Mononuclear cell (primary cell): ENCODE measurements around the gene FLT3. TPM values are rescaled to one million over a fixed set of nuclear protein-coding genes. Genes with fewer than 3 reads are reported as not detected.
"Not testable (repeated sequence)": the region's sequence is repeated elsewhere in the genome, so short reads cannot be mapped to it uniquely, and the experiment has no call there.

ENCODE experiments used
- H3K27me3 ChIP-seq: 2 replicates; pipeline ENCODE4 v1.6.0; 2011; ENCODE audit warnings: low read length, control low read depth; ENCODE audit not compliant: insufficient read depth
- H3K4me1 ChIP-seq: 2 replicates; pipeline ENCODE4 v1.5.1; 2011; ENCODE audit warnings: mild to moderate bottlenecking, low read length, control low read depth; ENCODE audit not compliant: insufficient read depth
- H3K4me3 ChIP-seq: 2 replicates; pipeline ENCODE4 v1.5.1; 2011; ENCODE audit warnings: mild to moderate bottlenecking, low read length, moderate library complexity
- H3K9me3 ChIP-seq: 2 replicates; pipeline ENCODE4 v1.5.1; 2011; ENCODE audit warnings: low read depth, mild to moderate bottlenecking, control low read depth, low read length
- total RNA-seq: library from RNA; depleted of rRNA; stranded (reverse); fragments of >200 nt; gene quantifications from one replicate; pipeline ENCODE4 v1.2.3, GENCODE V29; 2012

The FLT3 gene
- total RNA-seq, 1 donor: 4.3 TPM

- no peak within 1 kb of the TSS for H3K4me3 ChIP-seq
- H3K4me1 ChIP-seq: peaks cover 12% of the 10 kb centered on the region
- H3K9me3 ChIP-seq: no peaks in the 10 kb centered on the region
- H3K27me3 ChIP-seq: peaks cover 99% of the 10 kb centered on the region
Measured at GRCh38 chr13:27969082-27969865, 131.1 kb downstream of the FLT3 start, which contains the start of gene CDX2. CDX2 (minus strand) TSS chr13:27969315; CDS start chr13:27969006, 309 bp downstream.

DNA sequence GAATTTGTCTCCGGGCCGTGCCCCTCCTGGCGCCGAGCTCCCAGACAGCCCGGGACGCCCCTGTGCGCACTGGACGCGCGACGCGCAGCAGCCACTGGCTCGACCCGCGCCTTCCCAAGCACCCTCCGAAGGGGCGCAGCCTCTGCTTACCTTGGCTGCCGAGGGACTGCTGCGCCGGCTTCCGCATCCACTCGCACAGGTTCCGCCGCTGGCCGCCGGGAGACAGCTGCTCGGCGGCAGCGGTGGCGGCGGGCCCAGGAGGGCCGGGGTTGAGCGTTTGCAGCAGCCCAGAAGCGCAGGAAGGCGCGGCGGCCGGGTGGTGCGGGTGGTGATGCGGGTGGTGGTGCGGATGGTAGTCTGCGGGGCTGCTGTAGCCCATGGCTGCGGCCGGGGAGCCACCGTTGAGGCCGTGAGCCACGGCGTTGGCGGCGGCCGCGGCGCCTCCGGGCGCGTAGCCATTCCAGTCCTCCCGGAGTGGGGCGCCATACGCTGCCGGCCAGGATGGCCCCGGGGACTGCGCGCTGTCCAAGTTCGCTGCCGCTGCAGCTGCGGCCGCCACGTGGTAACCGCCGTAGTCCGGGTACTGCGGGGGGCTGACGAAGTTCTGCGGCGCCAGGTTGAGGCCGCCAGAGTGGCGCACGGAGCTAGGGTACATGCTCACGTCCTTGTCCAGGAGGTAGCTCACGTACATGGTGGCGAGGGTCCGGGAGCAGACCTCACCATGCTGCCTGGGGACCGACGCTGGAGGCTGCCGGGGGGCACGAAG lies 131.9 kb downstream of the FLT3 start:
- Histone ChIP-seq H3K4me1 (peaks cover 12% of the 10 kb centered on the region), H3K4me3 (no peak overlapping the region), H3K27me3 (peaks cover 98% of the 10 kb centered on the region), H3K9me3 (no peaks in the 10 kb centered on the region)

GRCh38 chr13:27967736-27968315 lies 132.6 kb downstream of the FLT3 start:
- H3K27me3 ChIP-seq: peaks cover 98% of the 10 kb centered on the region
- H3K4me3 ChIP-seq: no peak overlapping the region
- no peaks in the 10 kb centered on the region for H3K9me3 ChIP-seq
- H3K4me1 ChIP-seq: peaks cover 12% of the 10 kb centered on the region

- no peak overlapping the region for H3K4me3 ChIP-seq
Measured at GRCh38 chr13:27967203-27967735, 133.1 kb downstream of the FLT3 start.

DNA sequence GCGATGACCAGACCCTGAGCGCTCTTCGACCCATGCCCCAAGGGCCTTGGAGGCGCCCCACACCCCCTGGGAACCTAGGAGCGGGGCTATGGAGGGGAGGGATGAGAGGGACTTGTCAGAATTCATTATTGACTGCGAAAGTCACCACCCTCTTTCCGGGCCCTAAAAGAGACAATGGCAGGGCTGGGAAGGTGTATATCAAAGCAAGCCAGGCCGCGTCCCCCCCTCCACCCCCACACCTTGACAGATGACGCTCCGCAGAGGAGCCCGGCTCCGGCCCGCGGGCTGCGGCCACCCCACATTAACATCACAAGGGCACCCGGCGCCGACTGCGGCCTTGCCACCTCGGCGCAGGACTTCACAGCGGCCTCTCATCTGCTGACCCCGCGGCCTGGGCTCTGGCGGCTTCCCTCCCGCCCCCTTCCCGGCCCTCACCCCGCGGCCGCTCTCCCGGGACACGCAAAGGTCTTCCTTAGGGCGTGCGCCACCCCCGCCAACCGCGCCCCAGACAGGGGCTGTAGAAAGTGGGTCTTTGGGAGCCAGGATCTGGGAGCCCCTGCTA lies 133.7 kb downstream of the FLT3 start:
- Histone ChIP-seq H3K27me3 (peaks cover 98% of the 10 kb centered on the region), H3K4me3 (no peak overlapping the region), H3K9me3 (no peaks in the 10 kb centered on the region), H3K4me1 (peaks cover 12% of the 10 kb centered on the region)

More at GRCh38 chr13:27967203-27967735, 133.1 kb downstream of the FLT3 start:
- Histone ChIP-seq H3K9me3 (no peaks in the 10 kb centered on the region), H3K27me3 (peaks cover 98% of the 10 kb centered on the region), H3K4me1 (peaks cover 12% of the 10 kb centered on the region)

DNA sequence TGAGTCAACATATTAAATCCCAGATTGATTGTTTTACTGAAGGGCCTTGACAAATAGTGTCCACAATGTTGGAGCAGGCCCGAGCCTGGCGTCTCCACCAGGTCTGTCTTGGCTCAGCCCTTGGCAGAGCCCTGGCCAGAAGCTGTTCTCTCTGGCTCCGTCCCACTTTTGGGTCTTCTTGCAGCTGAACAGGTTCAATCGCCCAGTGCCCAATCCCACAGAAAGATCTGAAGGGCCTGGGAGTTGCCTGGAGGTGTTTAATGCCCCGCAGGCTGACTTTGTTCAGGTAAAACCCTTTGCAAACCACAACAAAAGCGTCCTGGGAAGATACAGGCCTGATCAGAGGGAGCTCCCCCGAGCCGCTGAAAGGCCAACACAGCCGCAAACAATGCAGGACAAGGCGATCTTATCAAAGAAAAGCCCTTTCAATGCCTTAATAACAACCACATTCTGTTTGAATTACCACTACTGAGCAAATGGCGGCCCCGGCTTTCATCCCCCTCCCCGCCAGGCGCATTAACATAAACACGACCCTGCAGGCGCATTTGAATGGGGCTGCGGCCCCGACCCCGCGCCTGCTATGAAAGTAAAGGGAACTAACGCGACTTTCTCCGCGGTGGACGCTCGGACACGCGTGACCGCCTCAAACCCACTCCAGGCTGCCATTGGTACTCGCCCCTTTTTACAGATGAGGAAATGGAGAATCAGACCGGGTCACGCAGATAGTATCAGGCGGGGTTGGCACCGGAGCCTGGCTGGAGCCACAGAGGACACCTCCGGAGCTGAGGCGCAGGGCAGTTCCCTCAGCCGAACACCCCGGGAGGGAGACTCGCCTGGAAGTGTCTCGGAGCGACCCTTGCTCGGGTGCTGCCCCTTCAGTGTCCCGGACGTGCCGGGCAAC lies 134.4 kb downstream of the FLT3 start:
- Histone ChIP-seq H3K4me3 (no peak overlapping the region), H3K9me3 (no peaks in the 10 kb centered on the region), H3K4me1 (peaks cover 17% of the 10 kb centered on the region), H3K27me3 (peaks cover 98% of the 10 kb centered on the region)

DNA sequence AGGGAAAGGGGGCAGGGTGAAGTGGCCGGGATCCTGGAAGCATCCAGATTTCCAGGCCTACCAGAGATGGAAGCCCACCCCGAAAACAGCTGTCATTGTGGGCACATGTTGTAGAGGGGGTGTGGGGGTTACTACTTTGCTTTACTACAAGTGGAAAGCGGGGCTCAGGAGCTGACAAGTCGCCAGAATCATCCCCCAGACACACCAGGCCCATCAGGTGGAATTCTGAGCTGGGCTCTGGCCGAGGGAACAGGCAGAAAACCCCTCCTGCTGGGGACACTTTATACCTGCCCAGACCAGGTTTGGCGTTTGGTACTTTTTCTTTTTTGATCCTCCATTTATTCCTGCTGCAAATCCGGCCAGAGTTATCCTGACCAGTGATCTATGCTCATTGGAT lies 135.0 kb downstream of the FLT3 start:
- peaks cover 96% of the 10 kb centered on the region for H3K27me3 ChIP-seq
- H3K4me1 ChIP-seq: peaks cover 23% of the 10 kb centered on the region
- H3K4me3 ChIP-seq: no peak overlapping the region

GRCh38 chr13:27964741-27965323 lies 135.5 kb downstream of the FLT3 start:
- H3K27me3 ChIP-seq: peaks cover 96% of the 10 kb centered on the region
- peaks cover 28% of the 10 kb centered on the region for H3K4me1 ChIP-seq
- no peaks in the 10 kb centered on the region for H3K9me3 ChIP-seq

More for the DNA sequence above, 135.0 kb downstream of the FLT3 start:
- no peaks in the 10 kb centered on the region for H3K9me3 ChIP-seq

DNA sequence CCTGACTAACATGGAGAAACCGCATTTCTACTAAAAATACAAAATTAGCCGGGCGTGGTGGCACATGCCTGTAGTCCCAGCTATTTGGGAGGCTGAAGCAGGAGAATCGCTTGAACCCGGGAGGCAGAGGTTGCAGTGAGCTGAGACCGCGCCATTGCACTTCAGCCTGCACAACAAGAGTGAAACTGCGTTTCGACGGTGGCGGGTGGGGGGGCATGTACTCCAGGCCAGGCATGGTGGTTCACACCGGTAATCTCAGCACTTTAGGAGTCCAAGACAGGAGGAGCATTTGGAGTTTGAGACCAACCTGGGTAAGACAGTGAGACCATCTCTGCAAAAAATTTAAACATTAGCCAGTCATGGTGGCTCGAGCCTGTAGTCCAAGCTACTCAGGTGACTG lies 136.2 kb downstream of the FLT3 start:
- H3K27me3 ChIP-seq: peaks cover 97% of the 10 kb centered on the region
- not testable (repeated sequence) for H3K4me3 ChIP-seq, H3K9me3 ChIP-seq
- H3K4me1 ChIP-seq: peaks cover 28% of the 10 kb centered on the region

More at GRCh38 chr13:27964741-27965323, 135.5 kb downstream of the FLT3 start:
- H3K4me3 ChIP-seq: no peak overlapping the region

DNA sequence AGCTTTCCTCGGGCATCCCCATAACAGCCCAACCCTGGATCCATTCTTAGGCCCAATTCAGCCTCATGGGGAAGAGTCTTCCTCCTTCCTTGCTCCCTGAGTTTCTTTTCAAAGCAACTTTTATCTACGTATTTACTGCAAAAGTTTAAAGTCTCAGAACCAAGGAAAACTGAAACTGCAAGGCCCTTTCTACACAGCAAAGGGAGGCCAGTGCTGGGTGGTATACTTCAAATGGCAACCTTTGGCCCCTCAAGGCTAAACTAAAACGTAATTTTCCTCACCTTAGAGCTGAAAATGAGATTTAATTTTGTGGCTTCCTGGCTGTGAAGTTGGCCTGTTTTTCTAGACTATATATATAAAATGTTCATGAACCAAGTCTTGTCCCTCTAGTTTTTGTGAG lies 136.9 kb downstream of the FLT3 start:
- peaks cover 27% of the 10 kb centered on the region for H3K4me1 ChIP-seq
- no peak overlapping the region for H3K4me3 ChIP-seq
- H3K27me3 ChIP-seq: peaks cover 97% of the 10 kb centered on the region
- H3K9me3 ChIP-seq: no peaks in the 10 kb centered on the region

DNA sequence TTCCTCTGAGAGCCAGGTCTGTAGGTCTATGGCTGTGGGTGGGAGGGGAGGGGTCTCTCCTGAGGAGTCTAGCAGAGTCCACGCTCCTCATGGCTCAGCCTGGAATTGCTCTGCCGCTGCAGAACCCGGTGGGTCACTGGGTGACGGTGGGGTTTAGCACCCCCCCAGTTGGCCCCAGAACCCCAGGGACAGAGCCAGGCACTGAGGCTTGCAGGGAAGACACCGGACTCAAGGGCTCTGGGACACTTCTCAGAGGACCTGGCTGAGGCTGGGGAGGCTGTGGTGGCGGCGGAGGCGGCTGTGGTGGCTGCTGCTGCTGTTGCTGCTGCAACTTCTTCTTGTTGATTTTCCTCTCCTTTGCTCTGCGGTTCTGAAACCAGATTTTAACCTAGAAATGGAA lies 137.4 kb downstream of the FLT3 start:
- H3K9me3 ChIP-seq: no peaks in the 10 kb centered on the region
- H3K27me3 ChIP-seq: peaks cover 97% of the 10 kb centered on the region
- peaks cover 22% of the 10 kb centered on the region for H3K4me1 ChIP-seq
- H3K4me3 ChIP-seq: no peak overlapping the region

- Histone ChIP-seq H3K4me3 (no peak overlapping the region), H3K4me1 (peaks cover 21% of the 10 kb centered on the region), H3K27me3 (peaks cover 97% of the 10 kb centered on the region), H3K9me3 (no peaks in the 10 kb centered on the region)
Measured at GRCh38 chr13:27962128-27962841, 138.1 kb downstream of the FLT3 start.
